Hepatocyte (in vitro differentiated cells): ENCODE measurements around the gene SOX6. TPM values are rescaled to one million over a fixed set of nuclear protein-coding genes. Genes with fewer than 3 reads are reported as not detected.
"Not testable (repeated sequence)": the region's sequence is repeated elsewhere in the genome, so short reads cannot be mapped to it uniquely, and the experiment has no call there.

Experiments
- DNase-seq: peaks from one replicate; pipeline ENCODE4 v3.0.0-alpha.2; 2016; ENCODE audit warnings: low spot score
- H2AFZ ChIP-seq: fragments of 200-600 bp; sonication (generic); 2 replicates; pipeline ENCODE4 v1.6.0; 2016; ENCODE audit warnings: antibody characterized with exemption, mild to moderate bottlenecking
- H3K27ac ChIP-seq: fragments of 200-600 bp; sonication (generic); 2 replicates; pipeline ENCODE4 v1.5.1; 2016; ENCODE audit warnings: mild to moderate bottlenecking
- H3K27me3 ChIP-seq: fragments of 200-600 bp; sonication (generic); 2 replicates; pipeline ENCODE4 v1.6.1; 2016
- H3K36me3 ChIP-seq: fragments of 200-600 bp; sonication (generic); replicated peaks from 2 replicates; pipeline ENCODE4 v1.5.1; 2016; ENCODE audit warnings: low read depth; ENCODE audit not compliant: insufficient read depth
- H3K4me1 ChIP-seq: fragments of 200-600 bp; sonication (generic); 2 replicates; pipeline ENCODE4 v1.5.1; 2016; ENCODE audit warnings: mild to moderate bottlenecking, moderate library complexity; ENCODE audit not compliant: insufficient read depth
- H3K4me2 ChIP-seq: fragments of 200-600 bp; sonication (generic); 2 replicates; pipeline ENCODE4 v1.6.0; 2016
- H3K4me3 ChIP-seq: fragments of 200-600 bp; sonication (generic); 2 replicates; pipeline ENCODE4 v1.5.1; 2016; ENCODE audit warnings: mild to moderate bottlenecking
- H3K79me2 ChIP-seq: fragments of 200-600 bp; sonication (generic); 2 replicates; pipeline ENCODE4 v1.6.0; 2017; ENCODE audit warnings: mild to moderate bottlenecking
- H3K9me2 ChIP-seq: fragments of 200-600 bp; sonication (generic); replicated peaks from 2 replicates; pipeline ENCODE4 v1.6.0; 2017; ENCODE audit warnings: mild to moderate bottlenecking; ENCODE audit not compliant: insufficient read depth
- H3K9me3 ChIP-seq: fragments of 200-600 bp; sonication (generic); 2 replicates; pipeline ENCODE4 v1.5.1; 2016; ENCODE audit warnings: low read depth, mild to moderate bottlenecking
- H4K20me1 ChIP-seq: fragments of 200-600 bp; sonication (generic); 2 replicates; pipeline ENCODE4 v1.6.0; 2016; ENCODE audit warnings: mild to moderate bottlenecking; ENCODE audit not compliant: insufficient read depth, poor library complexity, severe bottlenecking
- CTCF ChIP-seq: fragments of 200-600 bp; sonication (generic); IDR thresholded peaks from 2 replicates; pipeline ENCODE4 v1.5.1; 2016; ENCODE audit warnings: antibody characterized with exemption, mild to moderate bottlenecking; ENCODE audit not compliant: poor library complexity
- EZH2 ChIP-seq: fragments of 200-600 bp; sonication (generic); IDR thresholded peaks from 2 replicates; pipeline ENCODE4 v1.6.1; 2016; ENCODE audit warnings: antibody characterized with exemption, mild to moderate bottlenecking, borderline replicate concordance
- EZH2phosphoT487 ChIP-seq: fragments of 200-600 bp; sonication (generic); IDR thresholded peaks from one replicate; pipeline ENCODE4 v1.6.1; 2018; ENCODE audit warnings: antibody characterized with exemption, mild to moderate bottlenecking, low read depth, moderate library complexity; ENCODE audit not compliant: unreplicated experiment, severe bottlenecking
- whole genome bisulfite sequencing: methylation state at CpG from one replicate; pipeline ENCODE4 v1.1.6; 2016; ENCODE audit warnings: low lambda C conversion rate; ENCODE audit errors: missing lambda C conversion rate; 5-methylcytosine and 5-hydroxymethylcytosine counted together
- polyA plus RNA-seq: library from polyadenylated mRNA; unstranded; fragments of >200 nt; fragmentation: Nextera tagmentation; extraction: Ambion mirVana; gene quantifications from 2 replicates; pipeline ENCODE4 v1.2.1, GENCODE V29; 2016
- total RNA-seq: library from RNA; depleted of rRNA; stranded (reverse); fragments of >200 nt; gene quantifications from 2 replicates; pipeline ENCODE4 v1.2.3, GENCODE V29; 2014

Gene SOX6
- total and polyA plus RNA-seq, 2 experiments from 2014 or later, result 23.2 to 75.7 TPM

- no peak overlapping the region for H3K4me2 ChIP-seq
- no peaks in the 10 kb centered on the region for H3K9me3 ChIP-seq
- no peaks in the 10 kb centered on the region for H3K4me1 ChIP-seq
- WGBS, result 74% methylated on average over 2 of the region's 2 CpGs
- no peak overlapping the region for H2AFZ ChIP-seq
- H3K79me2 ChIP-seq, result no peaks in the 10 kb centered on the region
- no peak for DNase-seq
- no peaks in the 10 kb centered on the region for H3K36me3 ChIP-seq
- no peak for TF ChIP-seq EZH2phosphoT487
- TF ChIP-seq EZH2, result no peak
- TF ChIP-seq CTCF, result no peak
- no peak overlapping the region for H3K27ac ChIP-seq
- H3K4me3 ChIP-seq, result no peak overlapping the region
- H3K27me3 ChIP-seq, result no peaks in the 10 kb centered on the region
- no peaks in the 10 kb centered on the region for H3K9me2 ChIP-seq
- H4K20me1 ChIP-seq, result no peaks in the 10 kb centered on the region
Measured at GRCh38 chr11:15926071-15926470, 430.3 kb downstream of the SOX6 start.

GRCh38 chr11:15923183-15923582, 433.2 kb downstream of the SOX6 start:
- Histone ChIP-seq H3K27me3 (no peaks in the 10 kb centered on the region), H2AFZ (no peak overlapping the region), H4K20me1 (no peaks in the 10 kb centered on the region), H3K4me1 (no peaks in the 10 kb centered on the region), H3K27ac (no peak overlapping the region), H3K36me3 (no peaks in the 10 kb centered on the region), H3K9me2 (no peaks in the 10 kb centered on the region), H3K4me2 (no peak overlapping the region), H3K4me3 (no peak overlapping the region), H3K79me2 (no peaks in the 10 kb centered on the region), H3K9me3 (no peaks in the 10 kb centered on the region)
- no peak for DNase-seq
- TF ChIP-seq EZH2phosphoT487 (no peak), CTCF (no peak), EZH2 (no peak)
- WGBS, result 49% methylated on average over 2 of the region's 2 CpGs

GRCh38 chr11:15922745-15923144, 433.6 kb downstream of the SOX6 start:
- WGBS, result 95% methylated on average over 6 of the region's 6 CpGs

GRCh38 chr11:15920856-15921629, 435.3 kb downstream of the SOX6 start:
- no peaks in the 10 kb centered on the region for H3K79me2 ChIP-seq
- H3K9me3 ChIP-seq, result no peaks in the 10 kb centered on the region
- no peaks in the 10 kb centered on the region for H4K20me1 ChIP-seq
- no peaks in the 10 kb centered on the region for H3K9me2 ChIP-seq
- H3K4me2 ChIP-seq, result no peak overlapping the region
- no peak for DNase-seq
- H3K27me3 ChIP-seq, result no peaks in the 10 kb centered on the region
- no peak overlapping the region for H3K4me3 ChIP-seq
- no peaks in the 10 kb centered on the region for H3K36me3 ChIP-seq
- TF ChIP-seq EZH2 (no peak), EZH2phosphoT487 (no peak), CTCF (no peak)
- no peaks in the 10 kb centered on the region for H3K4me1 ChIP-seq
- H3K27ac ChIP-seq, result no peak overlapping the region
- no peak overlapping the region for H2AFZ ChIP-seq
- WGBS, result 65% methylated on average over 6 of the region's 6 CpGs

More at GRCh38 chr11:15922745-15923144, 433.6 kb downstream of the SOX6 start:
- H3K4me1 ChIP-seq, H3K4me3 ChIP-seq, H3K27me3 ChIP-seq, H3K9me3 ChIP-seq, H3K79me2 ChIP-seq, H3K4me2 ChIP-seq, H3K9me2 ChIP-seq, H4K20me1 ChIP-seq, H2AFZ ChIP-seq, H3K36me3 ChIP-seq, H3K27ac ChIP-seq, DNase-seq: not testable (repeated sequence)
